ENCODE measurements around the gene ITGA1. TPM values are rescaled to one million over a fixed set of nuclear protein-coding genes. Genes with fewer than 3 reads are reported as not detected.
A peak's percentile ranks its signal among the peaks of the same experiment; 100 is the strongest.

Gene ITGA1
- total RNA-seq, 4 donors from 2014 or later: 228 to 302 (median 235) TPM

GRCh38 chr5:52824827-52825226, 37.1 kb downstream of the ITGA1 start:
- no peaks in the 10 kb centered on the region for H3K27me3 ChIP-seq
- no peak for TF ChIP-seq POLR2AphosphoS5 (IDR thresholded peaks at IDR 0.05)
- TF ChIP-seq POLR2A (IDR thresholded peaks at IDR 0.05; ENCODE audit: low read depth): no peak
- TF ChIP-seq CTCF (IDR thresholded peaks at IDR 0.05): no peak
- no peak for TF ChIP-seq EP300 (IDR thresholded peaks at IDR 0.05)
- H3K36me3 ChIP-seq: peaks cover 0 to 5% (median 0%) of the 10 kb centered on the region in 4 donors
- peak overlapping the region in 3 of 4 donors; percentile 23 to 66 (median 44) for H3K27ac ChIP-seq (replicated peaks in 1 of 4)
- H3K4me3 ChIP-seq: no peak overlapping the region
- DNase-seq (ENCODE audit: extremely low spot score): no peak
- WGBS: 87% methylated on average over 1 of the region's 1 CpG
- H3K9me3 ChIP-seq: no peaks in the 10 kb centered on the region
- peaks cover 20 to 70% (median 61%) of the 10 kb centered on the region in 4 donors for H3K4me1 ChIP-seq
- intact Hi-C loops (cut with DNase I): no loop called here

- Histone ChIP-seq H3K27me3 (no peaks in the 10 kb centered on the region), H3K4me3 (no peak overlapping the region), H3K27ac (replicated peaks in 1 of 4) (peak overlapping the region in 3 of 4 donors; percentile 0 to 40 (median 36)), H3K9me3 (no peaks in the 10 kb centered on the region), H3K36me3 (peaks cover 0 to 5% (median 0%) of the 10 kb centered on the region in 4 donors), H3K4me1 (peaks cover 20 to 77% (median 68%) of the 10 kb centered on the region in 4 donors)
- intact Hi-C loops (cut with DNase I): no loop called here
- WGBS: 86% methylated on average over 2 of the region's 2 CpGs
- no peak for TF ChIP-seq CTCF (IDR thresholded peaks at IDR 0.05)
- no peak for TF ChIP-seq POLR2A (IDR thresholded peaks at IDR 0.05; ENCODE audit: low read depth)
- no peak for TF ChIP-seq EP300 (IDR thresholded peaks at IDR 0.05)
- TF ChIP-seq POLR2AphosphoS5 (IDR thresholded peaks at IDR 0.05): no peak
- DNase-seq (ENCODE audit: extremely low spot score): no peak
These were observed 38.1 kb downstream of the ITGA1 start for GRCh38 chr5:52825826-52826225.

GRCh38 chr5:52827815-52828214, 40.1 kb downstream of the ITGA1 start:
- no peak for DNase-seq (ENCODE audit: extremely low spot score)
- Histone ChIP-seq H3K27ac (replicated peaks in 1 of 4) (no peak overlapping the region), H3K4me3 (no peak overlapping the region), H3K27me3 (no peaks in the 10 kb centered on the region), H3K4me1 (peaks cover 9 to 68% (median 56%) of the 10 kb centered on the region in 4 donors), H3K9me3 (no peaks in the 10 kb centered on the region), H3K36me3 (peaks cover 0 to 5% (median 0%) of the 10 kb centered on the region in 4 donors)
- TF ChIP-seq CTCF (IDR thresholded peaks at IDR 0.05) (no peak), POLR2A (IDR thresholded peaks at IDR 0.05; ENCODE audit: low read depth) (no peak), POLR2AphosphoS5 (IDR thresholded peaks at IDR 0.05) (no peak), EP300 (IDR thresholded peaks at IDR 0.05) (no peak)
- WGBS: 94% methylated on average over 1 of the region's 1 CpG
- intact Hi-C loops (cut with DNase I): no loop called here

- Histone ChIP-seq H3K27ac (replicated peaks in 1 of 4) (peak overlapping the region in 3 of 4 donors; percentile 13 to 34 (median 32)), H3K4me1 (peaks cover 0 to 58% (median 45%) of the 10 kb centered on the region in 4 donors)
- intact Hi-C loops (cut with DNase I): no loop called here
These were observed 41.9 kb downstream of the ITGA1 start for GRCh38 chr5:52829664-52830063.

GRCh38 chr5:52830650-52831049, 42.9 kb downstream of the ITGA1 start:
- peaks cover 0 to 5% (median 0%) of the 10 kb centered on the region in 4 donors for H3K36me3 ChIP-seq
- 45% methylated on average over 2 of the region's 2 CpGs for WGBS
- peak overlapping the region; percentile 16 to 34 (median 32) for H3K27ac ChIP-seq (replicated peaks in 1 of 4)

More at GRCh38 chr5:52829664-52830063, 41.9 kb downstream of the ITGA1 start:
- Histone ChIP-seq H3K36me3 (peaks cover 0 to 5% (median 0%) of the 10 kb centered on the region in 4 donors), H3K27me3 (no peaks in the 10 kb centered on the region), H3K4me3 (no peak overlapping the region), H3K9me3 (no peaks in the 10 kb centered on the region)
- DNase-seq (ENCODE audit: extremely low spot score): no peak
- TF ChIP-seq EP300 (IDR thresholded peaks at IDR 0.05): no peak

More at GRCh38 chr5:52830650-52831049, 42.9 kb downstream of the ITGA1 start:
- intact Hi-C loops (cut with DNase I): no loop called here
- no peak for DNase-seq (ENCODE audit: extremely low spot score)
- Histone ChIP-seq H3K27me3 (no peaks in the 10 kb centered on the region), H3K4me3 (no peak overlapping the region), H3K4me1 (peaks cover 0 to 48% (median 41%) of the 10 kb centered on the region in 4 donors), H3K9me3 (no peaks in the 10 kb centered on the region)
- no peak for TF ChIP-seq POLR2AphosphoS5 (IDR thresholded peaks at IDR 0.05)
- TF ChIP-seq EP300 (IDR thresholded peaks at IDR 0.05): no peak
- TF ChIP-seq POLR2A (IDR thresholded peaks at IDR 0.05; ENCODE audit: low read depth): no peak
- no peak for TF ChIP-seq CTCF (IDR thresholded peaks at IDR 0.05)
